Smooth muscle cell (in vitro differentiated cells): ENCODE results near the gene MARK4. TPM values are rescaled to one million over a fixed set of nuclear protein-coding genes. Genes with fewer than 3 reads are reported as not detected.
A peak's percentile ranks its signal among the peaks of the same experiment; 100 is the strongest.

Experiments
- DNase-seq: peaks from one replicate; lab custom pipeline; 2025; ENCODE audit not compliant: unreplicated experiment; lab: John Stamatoyannopoulos, UW
- H2AFZ ChIP-seq: fragments of 200-600 bp; sonication (generic); 2 replicates; pipeline ENCODE4 v1.6.0; 2016; ENCODE audit warnings: antibody characterized with exemption, low read depth, mild to moderate bottlenecking
- H3F3A ChIP-seq: fragments of 200-600 bp; sonication (generic); 2 replicates; pipeline ENCODE4 v1.6.0; 2017; ENCODE audit warnings: antibody characterized with exemption, low read depth
- H3K27ac ChIP-seq: fragments of 200-600 bp; sonication (generic); 2 replicates; pipeline ENCODE4 v1.5.1; 2016; ENCODE audit warnings: low read depth, mild to moderate bottlenecking
- H3K27me3 ChIP-seq: fragments of 200-600 bp; sonication (generic); 2 replicates; pipeline ENCODE4 v1.6.1; 2016; ENCODE audit warnings: low read depth, mild to moderate bottlenecking
- H3K36me3 ChIP-seq: fragments of 200-600 bp; sonication (generic); 2 replicates; pipeline ENCODE4 v1.5.1; 2016; ENCODE audit warnings: low read depth
- H3K4me1 ChIP-seq: fragments of 200-600 bp; sonication (generic); 2 replicates; pipeline ENCODE4 v1.5.1; 2016; ENCODE audit warnings: low read depth
- H3K4me2 ChIP-seq: fragments of 200-600 bp; sonication (generic); 2 replicates; pipeline ENCODE4 v1.6.0; 2016; ENCODE audit warnings: mild to moderate bottlenecking
- H3K4me3 ChIP-seq: fragments of 200-600 bp; sonication (generic); 2 replicates; pipeline ENCODE4 v1.5.1; 2016; ENCODE audit warnings: mild to moderate bottlenecking
- H3K79me2 ChIP-seq: fragments of 200-600 bp; sonication (generic); 2 replicates; pipeline ENCODE4 v1.6.0; 2016; ENCODE audit warnings: low read depth, mild to moderate bottlenecking
- H3K9ac ChIP-seq: fragments of 200-600 bp; sonication (generic); 2 replicates; pipeline ENCODE4 v1.6.0; 2016; ENCODE audit warnings: low read depth
- H3K9me3 ChIP-seq: fragments of 200-600 bp; sonication (generic); replicated peaks from 2 replicates; pipeline ENCODE4 v1.5.1; 2016; ENCODE audit warnings: low read depth
- H4K20me1 ChIP-seq: fragments of 200-600 bp; sonication (generic); 2 replicates; pipeline ENCODE4 v1.6.0; 2016; ENCODE audit warnings: low read depth
- CTCF ChIP-seq: fragments of 200-600 bp; sonication (generic); IDR thresholded peaks from 2 replicates; pipeline ENCODE4 v1.5.1; 2017; ENCODE audit warnings: borderline replicate concordance, mild to moderate bottlenecking, antibody characterized with exemption; ENCODE audit not compliant: insufficient read depth, poor library complexity, severe bottlenecking
- whole genome bisulfite sequencing: methylation state at CpG from one replicate; pipeline ENCODE4 v1.1.7; 2016; ENCODE audit warnings: low lambda C conversion rate; 5-methylcytosine and 5-hydroxymethylcytosine counted together
- polyA plus RNA-seq: library from polyadenylated mRNA; unstranded; fragments of >200 nt; fragmentation: Nextera tagmentation; extraction: Ambion mirVana; gene quantifications from 2 replicates; pipeline ENCODE4 v1.2.1, GENCODE V29; 2016
- total RNA-seq: library from RNA; depleted of rRNA; stranded (reverse); fragments of >200 nt; gene quantifications from 2 replicates; pipeline ENCODE4 v1.2.3, GENCODE V29; 2014

The MARK4 gene
- total and polyA plus RNA-seq, 2 experiments from 2014 or later, result 15.6 to 23.0 TPM

- no peak for TF ChIP-seq CTCF
- Histone ChIP-seq H3K27me3 (no peaks in the 10 kb centered on the region), H3K36me3 (peaks cover 3% of the 10 kb centered on the region), H3K27ac (no peak overlapping the region), H3K4me1 (no peaks in the 10 kb centered on the region), H3K4me3 (no peak overlapping the region), H3K9me3 (no peaks in the 10 kb centered on the region), H3K4me2 (no peak overlapping the region), H4K20me1 (peaks cover 27% of the 10 kb centered on the region), H3K9ac (no peak overlapping the region), H2AFZ (no peak overlapping the region), H3K79me2 (no peaks in the 10 kb centered on the region), H3F3A (peaks cover 34% of the 10 kb centered on the region)
- WGBS, result 39% methylated on average over 7 of the region's 7 CpGs
- peak; percentile 5 for DNase-seq
These were observed 25.2 kb downstream of the MARK4 start for GRCh38 chr19:45276284-45276687.

GRCh38 chr19:45278087-45278486 lies 27.0 kb downstream of the MARK4 start:
- peaks cover under 1% of the 10 kb centered on the region for H3K36me3 ChIP-seq
- H3F3A ChIP-seq, result peaks cover 34% of the 10 kb centered on the region
- H3K79me2 ChIP-seq, result no peaks in the 10 kb centered on the region
- no peak overlapping the region for H2AFZ ChIP-seq
- H3K4me2 ChIP-seq, result no peak overlapping the region
- no peaks in the 10 kb centered on the region for H3K9me3 ChIP-seq
- H3K4me1 ChIP-seq, result no peaks in the 10 kb centered on the region
- no peak for DNase-seq
- H3K4me3 ChIP-seq, result no peak overlapping the region
- WGBS, result 88% methylated on average over 9 of the region's 10 CpGs
- no peak overlapping the region for H3K9ac ChIP-seq
- peaks cover 20% of the 10 kb centered on the region for H4K20me1 ChIP-seq
- H3K27me3 ChIP-seq, result no peaks in the 10 kb centered on the region
- TF ChIP-seq CTCF, result no peak
- H3K27ac ChIP-seq, result no peak overlapping the region

GRCh38 chr19:45279587-45280192 lies 28.6 kb downstream of the MARK4 start:
- H3K27me3 ChIP-seq, result no peaks in the 10 kb centered on the region
- no peaks in the 10 kb centered on the region for H3K79me2 ChIP-seq
- peak overlapping the region; percentile 71 for H3K4me2 ChIP-seq
- no peak overlapping the region for H2AFZ ChIP-seq
- peaks cover 18% of the 10 kb centered on the region for H4K20me1 ChIP-seq
- DNase-seq, result no peak
- H3F3A ChIP-seq, result peaks cover 34% of the 10 kb centered on the region
- H3K9ac ChIP-seq, result no peak overlapping the region
- WGBS, result 89% methylated on average over 3 of the region's 3 CpGs
- no peaks in the 10 kb centered on the region for H3K36me3 ChIP-seq
- H3K27ac ChIP-seq, result peak overlapping the region; percentile 91
- no peaks in the 10 kb centered on the region for H3K4me1 ChIP-seq
- peaks cover 2% of the 10 kb centered on the region for H3K9me3 ChIP-seq
- no peak overlapping the region for H3K4me3 ChIP-seq
- TF ChIP-seq CTCF, result no peak

- DNase-seq, result no peak
These were observed 29.4 kb downstream of the MARK4 start for GRCh38 chr19:45280471-45280961.

More at GRCh38 chr19:45280471-45280961, 29.4 kb downstream of the MARK4 start:
- Histone ChIP-seq H3K9me3 (peaks cover 2% of the 10 kb centered on the region), H3K36me3 (no peaks in the 10 kb centered on the region), H3F3A (peaks cover 34% of the 10 kb centered on the region), H3K4me2 (peak overlapping the region; percentile 71), H2AFZ (no peak overlapping the region), H3K9ac (peak overlapping the region; percentile 39), H3K27ac (peak overlapping the region; percentile 91), H3K4me3 (no peak overlapping the region), H4K20me1 (peaks cover 10% of the 10 kb centered on the region), H3K79me2 (no peaks in the 10 kb centered on the region), H3K4me1 (no peaks in the 10 kb centered on the region), H3K27me3 (no peaks in the 10 kb centered on the region)
- 53% methylated on average over 15 of the region's 19 CpGs for WGBS
- TF ChIP-seq CTCF, result no peak
